ENCODE data around the gene CSNK1G1. TPM values are rescaled to one million over a fixed set of nuclear protein-coding genes. Genes with fewer than 3 reads are reported as not detected.

CSNK1G1 gene
- total and polyA plus RNA-seq, 2 of the 4 experiments (the other 2 are of a cell fraction), result 7.4 to 29.4 TPM

GRCh38 chr15:64229129-64229724 lies 126.7 kb downstream of the CSNK1G1 start:
- Histone ChIP-seq H2AK5ac (ENCODE audit: low read depth, low read length) (no peak overlapping the region), H3K4me1 (ENCODE audit: control insufficient read depth, insufficient read depth, low read length) (peaks cover 5% of the 10 kb centered on the region), H3K23ac (ENCODE audit: low read depth, low read length) (no peak overlapping the region), H4K91ac (ENCODE audit: insufficient read depth, low read depth, low read length) (no peak overlapping the region), H3K14ac (replicated peaks; ENCODE audit: low read depth, low read length) (no peak overlapping the region), H3K9me3 (ENCODE audit: control insufficient read depth, insufficient read depth, low read length) (no peaks in the 10 kb centered on the region), H4K5ac (ENCODE audit: low read depth, low read length) (no peak overlapping the region), H3K27me3 (ENCODE audit: control insufficient read depth, insufficient read depth, low read length) (no peaks in the 10 kb centered on the region), H2AFZ (replicated peaks; ENCODE audit: low read length, poor library complexity) (no peak overlapping the region), H3K56ac (ENCODE audit: extremely low read depth, insufficient read depth, low read length) (no peak overlapping the region), H3K9ac (ENCODE audit: low read depth, low read length) (no peak overlapping the region), H3K4me2 (ENCODE audit: low read depth, low read length) (no peak overlapping the region), H2AK9ac (replicated peaks; ENCODE audit: low read depth, low read length, poor library complexity) (no peak overlapping the region), H2BK15ac (ENCODE audit: low read depth, low read length) (no peak overlapping the region), H4K8ac (ENCODE audit: low read depth in 2 of 2, low read length in 2 of 2) (no peak overlapping the region), H3K27ac (ENCODE audit: insufficient read depth, low read length) (no peak overlapping the region), H3K36me3 (ENCODE audit: control insufficient read depth, insufficient read depth, low read length) (no peaks in the 10 kb centered on the region; the same call in 1 of the 2 replicates), H2BK20ac (ENCODE audit: low read depth, low read length) (no peak overlapping the region), H2BK120ac (ENCODE audit: low read depth, low read length) (no peak overlapping the region), H2BK5ac (ENCODE audit: low read depth, low read length, poor library complexity, severe bottlenecking) (no peak overlapping the region), H3K4me3 (ENCODE audit: insufficient read depth, low read depth, low read length) (no peak overlapping the region), H3K4ac (ENCODE audit: low read depth, low read length) (no peak overlapping the region), H3K18ac (ENCODE audit: low read depth, low read length) (no peak overlapping the region), H4K20me1 (ENCODE audit: insufficient read depth, low read length) (no peaks in the 10 kb centered on the region; the same call in 1 of the 2 replicates), H3K79me1 (ENCODE audit: low read depth in 1 of 2, low read length in 2 of 2) (peaks cover 19 to 66% of the 10 kb centered on the region in 2 experiments; a peak in 3 of 4 replicates), H3K9me1 (ENCODE audit: insufficient read depth, low read length) (no peaks in the 10 kb centered on the region)
- ATAC-seq (ENCODE audit: low read depth) (no peak), DNase-seq (no peak)
- TF ChIP-seq CEBPB (IDR thresholded peaks at IDR 0.05; ENCODE audit: low read depth, low read length), result no peak
- no peak for TF ChIP-seq USF2 (IDR thresholded peaks at IDR 0.05; ENCODE audit: low read depth, low read length)
- TF ChIP-seq RCOR1 (IDR thresholded peaks at IDR 0.05; ENCODE audit: insufficient replicate concordance, low read length), result no peak
- TF ChIP-seq FOS (IDR thresholded peaks at IDR 0.05; ENCODE audit: low read depth, low read length), result no peak
- TF ChIP-seq RFX5 (IDR thresholded peaks at IDR 0.05; ENCODE audit: low read depth, low read length), result no peak
- no peak for TF ChIP-seq NFE2L2 (IDR thresholded peaks at IDR 0.05; ENCODE audit: low read depth, low read length)
- no peak for TF ChIP-seq CTCF (conservative IDR thresholded peaks at IDR 0.05; ENCODE audit: low read depth, low read length)
- TF ChIP-seq POLR2A (IDR thresholded peaks at IDR 0.05; ENCODE audit: low read depth, low read length), result no peak
- CTCF ChIA-PET, result interaction anchor here (0.6 kb wide), 1 partner anchor 22 kb away, joined by 3 read pairs; no protein-coding TSS in a partner anchor
- BruUV-seq (replicated peaks), result no TSS peak
- WGBS, 2 experiments (ENCODE audit: extremely low coverage in 2 of 2, insufficient read length in 1 of 2), result no CpG with 5 or more reads among the region's 2 CpGs
- POLR2A ChIA-PET (ENCODE audit: unreplicated experiment), result interaction anchor here (0.9 kb wide), 1 partner anchor 18 kb away, joined by 3 read pairs; no protein-coding TSS in a partner anchor
- dilution Hi-C loops (cut with HindIII; ENCODE audit: low sequenced_read_pairs, unreplicated experiment) (no loop called here), intact Hi-C loops (cut with micrococcal nuclease) (no loop called here), in situ Hi-C loops (cut with MboI; ENCODE audit: low sequenced_read_pairs) (no loop called here)
